HG03457 (cell line): ENCODE results near the gene NFKB1.
"Not testable (repeated sequence)": the region's sequence is repeated elsewhere in the genome, so short reads cannot be mapped to it uniquely, and the experiment has no call there.

Source experiments
- ATAC-seq: cut with Tn5 transposase; IDR thresholded peaks from one replicate; pipeline ENCODE4 v1.9.1; 2021; ENCODE audit warnings: moderate number of reproducible peaks; ENCODE audit not compliant: unreplicated experiment

The NFKB1 gene

DNA sequence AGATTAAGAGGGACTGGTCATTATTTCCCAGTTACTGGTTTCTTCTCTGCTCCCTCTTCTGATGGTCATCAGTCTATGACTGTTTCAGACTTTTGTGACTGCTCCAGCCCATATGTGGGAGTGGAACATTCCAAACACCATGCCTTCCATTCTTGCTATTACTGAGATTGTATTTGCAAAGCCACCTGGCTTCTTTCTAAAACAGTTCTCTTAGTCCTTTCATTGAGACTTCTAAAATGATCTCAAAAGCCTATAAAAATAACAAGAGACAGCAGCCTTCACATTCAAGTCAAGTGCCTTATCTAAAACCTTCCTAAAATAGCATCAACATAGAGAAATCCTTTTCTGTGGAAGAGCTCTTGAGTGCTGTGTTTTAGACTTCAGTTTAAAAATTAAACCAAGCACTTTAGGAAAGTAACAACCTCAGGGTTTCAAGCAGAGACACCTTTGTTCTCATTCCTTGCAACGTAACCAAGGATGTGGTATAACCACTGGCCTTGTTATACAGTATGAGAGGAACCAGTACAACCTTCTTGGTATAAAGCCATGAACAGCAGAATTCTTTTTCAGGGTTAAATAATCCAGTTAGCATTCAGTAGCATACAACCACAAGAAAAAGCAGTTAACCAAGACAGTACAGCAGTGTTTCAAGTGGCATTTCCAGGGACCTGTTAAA lies 97.1 kb downstream of the NFKB1 start:
- ATAC-seq, result peak; percentile 85

DNA sequence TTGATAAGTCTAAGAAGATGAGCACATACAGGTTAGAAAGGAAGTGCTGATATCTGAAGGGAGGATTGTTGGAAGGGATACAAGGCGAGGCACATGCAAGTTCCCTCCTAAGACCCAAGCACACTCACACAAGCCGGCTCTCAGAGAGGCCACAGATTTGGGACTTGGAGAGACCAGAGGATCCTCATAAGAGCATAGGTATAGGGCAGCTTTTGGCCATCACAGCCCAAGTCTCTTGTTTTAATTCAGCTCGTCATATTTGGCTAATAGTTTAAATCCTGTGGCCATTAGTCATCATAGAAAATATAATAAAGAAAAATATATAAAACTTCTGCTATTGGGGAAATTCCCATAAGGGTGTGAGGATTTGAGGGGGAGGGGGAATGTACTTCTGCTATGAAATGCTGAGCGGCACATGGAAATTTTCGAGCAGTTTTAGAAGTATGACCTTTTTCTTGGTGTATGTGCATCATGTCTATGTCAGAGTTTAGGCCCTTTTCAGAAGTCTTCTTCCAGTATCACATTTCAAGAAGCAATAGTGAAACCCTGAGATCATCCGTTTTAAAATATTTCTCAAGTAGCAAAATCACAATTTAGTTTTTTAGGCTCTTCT lies 97.7 kb downstream of the NFKB1 start:
- no peak for ATAC-seq

DNA sequence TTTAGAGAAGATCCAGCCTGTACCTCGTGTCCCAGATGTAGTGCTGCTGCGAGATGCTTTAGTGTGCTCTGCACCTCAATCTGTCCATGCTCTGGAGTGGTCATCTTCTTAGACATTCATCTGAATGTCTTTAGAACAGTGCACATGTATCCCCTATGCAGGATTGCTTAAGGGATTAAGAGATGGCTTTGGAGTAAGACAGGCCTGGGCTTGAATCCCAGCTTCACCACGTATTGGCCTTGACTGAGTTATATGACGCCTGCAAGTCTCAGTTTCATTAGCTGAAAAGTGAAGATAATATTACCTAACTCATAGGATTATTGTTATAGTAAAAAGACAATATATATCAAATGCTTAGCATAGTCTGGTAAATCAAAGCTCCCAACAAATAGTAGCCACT lies 98.3 kb downstream of the NFKB1 start:
- no peak for ATAC-seq

DNA sequence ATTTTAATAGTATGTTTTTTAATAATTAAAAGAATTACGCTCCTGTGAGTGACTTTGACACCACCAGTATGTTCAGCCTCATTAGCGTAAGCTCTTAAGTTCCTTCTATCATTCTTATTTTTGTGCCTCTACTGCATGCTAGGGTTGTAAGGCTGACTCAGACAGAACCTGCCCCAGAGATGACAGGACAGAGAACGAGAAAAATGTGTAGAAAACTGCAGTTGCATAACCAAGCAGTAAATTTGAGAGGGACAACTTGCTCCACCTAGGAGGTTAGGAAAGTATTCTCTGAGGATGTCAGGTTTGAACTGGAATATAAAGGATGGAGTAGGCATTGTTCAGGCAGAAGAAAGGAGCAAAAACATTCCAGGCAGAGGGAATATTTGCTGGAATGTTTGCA lies 98.7 kb downstream of the NFKB1 start:
- ATAC-seq, result no peak

DNA sequence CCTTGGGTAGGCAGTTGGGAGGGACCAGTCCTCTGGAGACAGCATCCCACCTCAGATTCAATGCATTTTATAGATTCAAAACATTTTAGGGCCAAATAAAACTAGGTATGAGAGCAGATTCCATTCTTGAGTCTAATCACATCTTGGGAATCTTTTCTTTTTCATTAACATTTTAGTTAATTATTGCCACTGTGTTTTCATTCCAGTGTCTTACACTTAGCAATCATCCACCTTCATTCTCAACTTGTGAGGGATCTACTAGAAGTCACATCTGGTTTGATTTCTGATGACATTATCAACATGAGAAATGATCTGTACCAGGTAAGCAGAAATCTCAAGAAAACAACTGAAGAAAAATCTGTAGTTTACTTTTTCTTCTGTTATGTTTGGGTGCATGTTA lies 99.5 kb downstream of the NFKB1 start:
- no peak for ATAC-seq

DNA sequence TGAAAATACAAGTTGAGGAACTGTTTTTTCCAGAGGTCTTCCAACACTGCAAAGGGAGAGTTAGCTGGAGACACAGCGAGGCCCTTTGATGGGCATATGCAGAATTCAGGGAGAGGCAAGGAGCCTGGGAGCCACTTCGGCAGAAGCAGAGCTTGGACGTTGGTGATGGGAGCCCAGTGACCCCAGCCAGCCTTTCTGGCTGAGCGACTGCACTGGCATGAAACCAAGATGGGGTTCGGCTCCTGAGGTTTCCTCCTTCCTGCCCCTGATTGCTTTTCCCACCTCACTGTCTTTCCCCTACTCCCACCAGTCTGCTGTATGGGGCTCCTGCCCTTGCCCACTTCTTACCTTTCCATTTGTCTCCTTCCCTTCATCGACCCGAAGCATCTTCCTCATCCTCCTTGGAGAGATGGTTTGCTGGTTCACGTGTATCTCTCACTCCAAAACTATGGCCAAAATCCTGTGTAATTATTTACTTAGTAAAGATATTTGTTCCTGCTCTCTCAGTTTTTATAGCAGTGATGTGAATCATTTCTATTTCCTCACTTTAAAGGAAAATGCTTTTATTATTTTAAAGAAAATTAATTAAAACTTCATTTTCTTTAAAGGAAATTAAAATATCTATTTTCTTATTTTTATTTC lies 100.5 kb downstream of the NFKB1 start:
- ATAC-seq, result no peak

DNA sequence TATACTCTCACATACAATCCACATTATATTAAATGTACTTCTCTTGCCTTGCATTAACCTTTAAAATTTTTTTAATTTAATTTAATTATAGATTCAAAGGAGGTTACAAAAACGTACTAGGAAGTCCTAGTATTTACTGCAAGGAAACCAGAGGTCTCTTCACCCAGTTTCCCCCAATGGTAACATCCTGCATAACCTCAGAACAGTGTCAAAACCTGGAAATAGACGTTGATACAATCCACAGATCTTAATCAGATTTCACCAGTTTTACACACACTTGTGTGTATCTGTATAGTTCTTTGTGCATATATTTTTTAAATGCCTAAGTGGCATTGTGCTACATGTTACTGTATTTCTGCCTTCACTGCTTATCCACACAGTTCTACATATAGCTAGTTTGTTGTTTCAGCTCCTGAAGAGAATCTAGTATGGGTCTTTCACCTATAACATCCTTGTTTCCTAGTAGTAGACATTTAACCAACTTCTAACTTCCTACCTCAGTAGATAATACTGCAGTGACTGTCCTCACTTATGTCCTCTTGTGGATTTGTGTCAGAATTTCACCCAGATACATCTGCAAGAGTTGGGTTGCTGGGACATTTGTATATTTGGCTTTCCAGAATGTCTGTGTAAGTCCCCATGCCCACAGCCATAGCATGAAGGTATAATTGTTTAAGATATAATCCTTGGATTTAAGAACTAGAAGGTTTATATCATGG lies 103.2 kb downstream of the NFKB1 start:
- ATAC-seq, result no peak

DNA sequence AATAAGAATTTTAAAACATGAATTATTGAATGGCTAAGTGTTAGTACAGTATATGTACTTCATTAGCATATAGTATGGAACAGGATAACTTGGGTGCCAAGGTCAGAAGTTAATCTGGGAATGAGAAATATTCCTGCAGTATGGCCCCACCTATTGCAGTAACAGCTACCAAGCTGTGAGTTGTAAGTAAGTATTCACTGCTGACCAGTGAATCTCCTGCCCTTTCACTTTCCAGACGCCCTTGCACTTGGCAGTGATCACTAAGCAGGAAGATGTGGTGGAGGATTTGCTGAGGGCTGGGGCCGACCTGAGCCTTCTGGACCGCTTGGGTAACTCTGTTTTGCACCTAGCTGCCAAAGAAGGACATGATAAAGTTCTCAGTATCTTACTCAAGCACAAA lies 105.1 kb downstream of the NFKB1 start:
- no peak for ATAC-seq

DNA sequence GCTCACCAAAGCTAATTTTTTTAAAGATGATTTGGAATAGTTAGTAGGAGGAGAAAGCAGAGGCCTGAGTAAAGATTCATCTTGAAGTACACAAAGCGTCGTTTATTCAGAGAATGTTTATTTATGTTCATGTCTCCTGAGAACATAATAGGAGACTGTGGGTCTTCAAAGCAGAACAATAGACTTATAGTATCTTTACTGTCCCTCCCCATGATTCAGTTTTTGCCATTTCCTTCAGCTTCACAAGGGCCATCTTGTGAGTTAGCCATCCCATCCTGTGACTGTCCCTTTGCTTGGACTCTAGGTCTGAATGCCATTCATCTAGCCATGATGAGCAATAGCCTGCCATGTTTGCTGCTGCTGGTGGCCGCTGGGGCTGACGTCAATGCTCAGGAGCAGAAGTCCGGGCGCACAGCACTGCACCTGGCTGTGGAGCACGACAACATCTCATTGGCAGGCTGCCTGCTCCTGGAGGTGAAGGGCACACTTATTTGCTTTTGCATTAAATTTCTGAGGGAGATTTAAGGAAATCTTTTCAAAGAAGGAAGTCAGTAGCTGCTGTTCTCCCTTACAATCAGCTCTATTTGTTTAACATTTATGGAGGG lies 105.8 kb downstream of the NFKB1 start:
- ATAC-seq, result no peak

DNA sequence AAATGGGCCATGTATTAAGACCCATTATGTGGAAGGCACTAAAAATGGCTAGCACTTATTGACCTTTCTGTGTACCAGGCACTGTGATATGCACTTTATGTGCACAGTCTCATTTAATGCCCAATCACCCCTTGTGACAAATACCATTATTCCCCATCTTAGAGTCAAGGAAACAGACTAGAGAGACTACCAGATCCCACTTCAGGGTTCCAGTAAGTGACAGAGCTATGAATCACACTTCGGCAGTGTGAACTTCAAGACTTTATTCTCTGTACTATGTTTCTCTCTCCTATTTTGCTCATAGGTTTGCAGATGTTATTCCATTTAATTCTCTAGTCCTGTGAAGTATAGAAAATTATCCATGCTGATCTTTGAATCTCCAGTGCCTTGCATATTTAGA lies 107.0 kb downstream of the NFKB1 start:
- no peak for ATAC-seq

DNA sequence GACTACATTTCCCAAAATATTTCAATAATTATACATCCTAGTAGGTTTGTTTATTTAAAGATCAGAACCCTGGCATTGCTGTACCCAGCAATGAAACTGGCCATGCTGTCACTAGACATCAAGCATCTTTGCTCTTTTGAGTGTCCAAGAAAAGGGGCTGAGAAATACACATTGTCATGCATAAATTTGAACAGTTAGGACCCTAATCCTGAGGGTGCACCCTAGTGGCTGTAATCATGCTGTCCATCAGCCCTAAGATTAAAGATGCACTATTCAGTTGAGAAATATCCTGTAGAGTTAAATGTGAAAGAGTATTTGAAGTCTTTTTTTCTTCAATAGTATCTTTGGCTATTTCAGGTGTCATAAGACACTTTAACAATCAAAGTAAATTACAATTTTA lies 108.8 kb downstream of the NFKB1 start:
- ATAC-seq, result no peak

DNA sequence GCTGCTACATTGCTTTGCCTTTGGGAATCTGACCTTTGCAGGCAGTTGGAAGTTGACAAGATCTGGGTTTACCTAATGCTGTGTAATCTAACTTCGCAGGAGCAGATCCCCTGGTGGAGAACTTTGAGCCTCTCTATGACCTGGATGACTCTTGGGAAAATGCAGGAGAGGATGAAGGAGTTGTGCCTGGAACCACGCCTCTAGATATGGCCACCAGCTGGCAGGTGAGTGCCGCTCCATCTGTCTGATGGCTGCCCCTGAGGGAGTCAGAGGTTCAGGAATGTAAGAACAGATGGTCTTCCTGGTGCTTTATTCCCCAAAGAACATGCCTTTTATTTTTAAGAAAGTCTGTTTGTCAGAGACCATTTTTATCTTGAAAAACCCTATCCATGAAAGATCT lies 109.3 kb downstream of the NFKB1 start:
- ATAC-seq, result no peak

DNA sequence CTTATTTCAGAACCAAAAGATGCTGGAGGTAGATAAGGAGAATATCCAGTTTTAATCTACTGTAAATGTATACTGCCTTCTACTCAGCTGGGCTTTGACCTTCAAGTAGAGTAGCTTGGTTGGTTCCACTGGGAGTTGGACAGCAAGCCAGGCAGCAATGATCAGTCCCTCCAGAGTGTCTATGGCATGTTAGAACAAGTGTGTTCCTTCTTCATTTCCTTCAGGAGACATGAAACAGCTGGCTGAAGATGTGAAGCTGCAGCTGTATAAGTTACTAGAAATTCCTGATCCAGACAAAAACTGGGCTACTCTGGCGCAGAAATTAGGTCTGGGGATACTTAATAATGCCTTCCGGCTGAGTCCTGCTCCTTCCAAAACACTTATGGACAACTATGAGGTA lies 111.1 kb downstream of the NFKB1 start:
- no peak for ATAC-seq

DNA sequence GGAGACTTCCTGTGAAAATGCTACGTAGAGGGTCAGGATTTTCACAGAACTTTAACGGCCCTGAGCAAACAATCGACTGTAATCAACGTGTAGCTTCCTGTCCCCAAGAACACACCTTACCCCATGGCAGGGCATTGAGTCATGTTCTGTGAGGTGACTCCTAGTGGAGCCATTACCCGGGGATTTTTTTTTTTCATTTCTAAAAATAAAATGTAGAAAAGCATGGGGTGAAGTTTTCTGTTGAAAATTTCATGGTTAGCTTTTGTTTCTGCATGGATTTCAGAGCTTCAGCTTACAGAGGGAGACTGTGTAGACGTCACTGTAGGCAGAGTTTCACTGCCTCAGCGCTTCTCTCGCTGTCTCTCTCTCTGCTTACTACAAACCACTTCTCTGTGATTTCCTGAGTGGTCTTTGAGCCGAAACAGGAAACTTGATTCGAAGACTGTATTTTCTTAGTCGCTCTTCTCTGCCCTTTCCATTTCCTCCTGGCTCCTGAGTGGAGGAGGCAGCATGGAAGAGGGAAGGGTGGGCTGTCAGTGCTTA lies 111.7 kb downstream of the NFKB1 start:
- no peak for ATAC-seq

DNA sequence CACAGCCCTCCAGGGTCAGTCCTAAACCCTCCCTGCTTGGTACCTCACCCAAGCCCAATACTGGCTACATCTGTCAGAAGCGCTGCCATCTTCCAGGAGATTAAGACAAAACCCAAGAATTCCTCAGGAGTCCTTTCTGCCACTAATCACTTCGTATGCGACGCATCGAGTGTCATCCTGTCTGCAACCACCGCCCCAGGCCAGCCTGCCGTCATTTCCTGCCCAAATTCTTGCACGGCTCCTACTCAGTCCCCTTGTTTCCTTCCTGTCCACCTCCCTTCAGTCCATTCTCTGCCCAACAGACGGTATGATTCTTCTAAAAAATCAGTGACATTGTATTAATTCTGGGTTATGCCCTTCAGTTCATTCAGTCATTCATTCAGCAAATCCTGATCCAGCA lies 113.6 kb downstream of the NFKB1 start:
- ATAC-seq, result no peak

DNA sequence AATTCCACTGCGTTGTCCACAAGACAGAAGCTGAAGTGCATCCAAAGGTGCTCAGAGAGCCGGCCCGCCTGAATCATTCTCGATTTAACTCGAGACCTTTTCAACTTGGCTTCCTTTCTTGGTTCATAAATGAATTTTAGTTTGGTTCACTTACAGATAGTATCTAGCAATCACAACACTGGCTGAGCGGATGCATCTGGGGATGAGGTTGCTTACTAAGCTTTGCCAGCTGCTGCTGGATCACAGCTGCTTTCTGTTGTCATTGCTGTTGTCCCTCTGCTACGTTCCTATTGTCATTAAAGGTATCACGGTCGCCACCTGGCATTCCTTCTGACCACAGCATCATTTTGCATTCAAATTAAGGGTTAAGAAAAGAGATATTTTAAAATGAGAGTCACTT lies 115.5 kb downstream of the NFKB1 start:
- ATAC-seq, result no peak

DNA sequence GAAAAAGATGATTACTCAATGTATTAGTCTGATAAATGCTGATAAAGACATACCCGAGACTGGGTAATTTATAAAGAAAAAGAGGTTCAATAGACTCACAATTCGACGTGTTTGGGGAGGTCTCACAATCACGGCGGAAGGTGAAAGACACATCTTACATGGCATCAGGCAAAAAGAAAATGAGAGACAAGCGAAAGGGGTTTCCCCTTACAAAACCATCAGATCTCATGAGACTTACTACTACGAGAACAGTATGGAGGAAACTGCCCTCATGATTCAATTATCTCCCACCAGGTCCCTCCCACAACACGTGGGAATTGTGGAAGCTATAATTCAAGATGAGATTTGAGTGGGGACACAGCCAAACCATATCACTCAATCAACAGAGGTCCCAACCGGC lies 117.9 kb downstream of the NFKB1 start:
- not testable (repeated sequence) for ATAC-seq

DNA sequence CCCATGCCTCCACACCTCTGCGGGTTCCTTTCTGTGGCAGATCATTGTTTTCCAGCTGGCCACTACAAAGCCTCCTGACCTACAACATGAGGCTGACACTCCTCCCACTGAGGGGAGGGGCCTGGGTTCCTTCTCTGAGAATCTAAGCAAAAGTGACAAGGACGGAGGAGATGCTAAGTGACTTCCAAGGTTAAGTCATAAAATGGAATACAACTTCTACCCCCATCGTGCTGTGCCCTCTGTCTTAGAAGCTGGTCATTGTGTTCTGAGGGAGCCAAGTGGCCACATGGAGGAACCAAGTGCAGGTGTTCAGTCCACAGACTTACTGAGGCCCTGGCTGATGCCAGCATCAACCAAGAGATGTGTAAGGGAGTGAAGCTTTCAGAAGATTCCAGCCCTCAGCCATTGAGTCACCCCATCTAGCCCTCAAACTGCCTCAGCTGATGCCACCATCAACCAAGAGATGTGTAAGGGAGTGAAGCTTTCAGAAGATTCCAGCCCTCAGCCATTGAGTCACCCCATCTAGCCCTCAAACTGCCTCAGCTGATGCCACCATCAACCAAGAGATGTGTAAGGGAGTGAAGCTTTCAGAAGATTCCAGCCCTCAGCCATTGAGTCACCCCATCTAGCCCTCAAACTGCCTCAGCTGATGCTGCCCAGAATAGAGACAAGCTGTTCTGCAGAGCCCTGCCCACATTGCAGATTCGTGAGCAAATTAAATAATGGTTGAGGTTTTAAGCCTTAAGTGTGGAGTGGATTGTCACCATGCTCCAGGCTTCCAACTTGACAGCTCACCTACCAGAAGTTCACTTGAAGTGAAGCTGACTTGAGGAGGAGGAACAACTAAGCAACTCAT lies 118.8 kb downstream of the NFKB1 start:
- not testable (repeated sequence) for ATAC-seq

DNA sequence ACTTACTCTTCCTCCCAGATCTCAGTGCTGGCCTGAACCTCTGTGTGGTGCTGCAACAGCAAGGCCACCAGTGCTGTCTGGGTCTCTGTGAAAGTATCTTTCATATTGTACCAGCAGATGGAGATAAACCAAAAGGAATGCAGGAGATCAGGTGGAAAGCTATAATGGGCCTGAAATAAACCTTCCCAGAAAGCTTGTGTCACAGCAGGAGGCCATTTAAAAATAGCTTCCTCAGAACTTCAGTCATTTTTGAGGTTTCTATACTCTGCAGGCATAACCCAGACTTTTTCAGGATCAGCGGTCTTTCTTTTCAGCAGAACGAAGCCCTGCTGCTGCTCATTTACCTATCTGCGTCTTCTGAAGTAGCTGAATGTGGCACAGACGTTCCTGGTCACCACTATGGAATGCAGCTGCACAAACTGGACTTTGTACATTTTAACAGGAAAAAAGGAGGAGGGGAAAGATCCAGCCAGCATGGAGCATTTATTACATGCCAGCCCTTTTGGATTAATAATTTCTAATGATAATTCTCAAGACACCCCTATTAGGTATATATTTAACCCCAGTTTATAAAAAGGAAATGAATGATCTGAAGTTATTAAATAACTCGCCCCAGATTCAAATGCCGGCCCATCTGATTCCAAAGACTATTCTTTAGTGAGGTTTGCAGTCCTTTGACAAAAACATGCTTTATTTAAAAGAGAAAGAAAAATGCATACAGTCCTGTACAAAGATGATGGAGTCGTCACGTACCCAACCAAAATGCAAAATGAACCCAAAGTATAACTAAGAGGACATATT lies 119.7 kb downstream of the NFKB1 start:
- ATAC-seq, result no peak
